ENCODE measurements around the gene EMX1.

The EMX1 gene

GRCh38 chr2:72942293-72942692 is 25.0 kb downstream of the EMX1 start:
- no peak for DNase-seq

- DNase-seq = no peak
These were observed 25.6 kb downstream of the EMX1 start for GRCh38 chr2:72942881-72943418.

GRCh38 chr2:72943540-72944395 is 26.4 kb downstream of the EMX1 start:
- DNase-seq = no peak

GRCh38 chr2:72944804-72945449 is 27.6 kb downstream of the EMX1 start:
- DNase-seq = no peak

- DNase-seq = no peak
These were observed 28.2 kb downstream of the EMX1 start for GRCh38 chr2:72945450-72946019.

- no peak for DNase-seq
These were observed 29.1 kb downstream of the EMX1 start for GRCh38 chr2:72946466-72946865.

- no peak for DNase-seq
These were observed 30.9 kb downstream of the EMX1 start for GRCh38 chr2:72947952-72948830.

GRCh38 chr2:72949045-72949444 is 31.7 kb downstream of the EMX1 start:
- no peak for DNase-seq

- DNase-seq = no peak
These were observed 32.3 kb downstream of the EMX1 start for GRCh38 chr2:72949642-72950041.

GRCh38 chr2:72950558-72951255 is 33.4 kb downstream of the EMX1 start:
- DNase-seq = no peak

- no peak for DNase-seq
These were observed 34.2 kb downstream of the EMX1 start for GRCh38 chr2:72951303-72952095.

GRCh38 chr2:72952110-72952823 is 34.9 kb downstream of the EMX1 start:
- no peak for DNase-seq

- no peak for DNase-seq
These were observed 35.6 kb downstream of the EMX1 start for GRCh38 chr2:72952961-72953360.

GRCh38 chr2:72953528-72953927 is 36.2 kb downstream of the EMX1 start:
- DNase-seq = no peak

- DNase-seq = no peak
These were observed 36.7 kb downstream of the EMX1 start for GRCh38 chr2:72953976-72954375.

- DNase-seq = no peak
These were observed 37.3 kb downstream of the EMX1 start for GRCh38 chr2:72954376-72955227.

- DNase-seq = no peak
These were observed 38.1 kb downstream of the EMX1 start for GRCh38 chr2:72955228-72956049.

- DNase-seq = no peak
These were observed 38.7 kb downstream of the EMX1 start for GRCh38 chr2:72956050-72956395.
